IMR-90 (cell line): ENCODE data around the gene CDC6. TPM values are rescaled to one million over a fixed set of nuclear protein-coding genes. Genes with fewer than 3 reads are reported as not detected.
A peak's percentile ranks its signal among the peaks of the same experiment; 100 is the strongest.

Source experiments
- ATAC-seq: fragments of 200-7000 bp; cut with Tn5 transposase; 2 replicates; pipeline ENCODE4 v1.9.1; 2020; ENCODE audit warnings: low read depth, mild to moderate bottlenecking, moderate library complexity
- BruUV-seq: library from RNA; stranded (reverse); fragments of 400-500 nt; replicated peaks from 2 replicates; lab custom pipeline; 2021; lab: Mats Ljungman, UMichigan
- CTCF ChIA-PET: fragments of 300-600 bp; formaldehyde crosslinking; extraction: SDS; loops from one replicate; lab custom pipeline; 2021; ENCODE audit warnings: antibody characterized with exemption; lab: Yijun Ruan, JAX
- POLR2A ChIA-PET: fragments of 300-600 bp; sonication (Branson Sonifier 250); formaldehyde crosslinking; loops from one replicate; lab custom pipeline; 2022; ENCODE audit warnings: antibody characterized with exemption; ENCODE audit not compliant: unreplicated experiment; lab: Charles Lee
- DNase-seq: peaks from one replicate; pipeline ENCODE4 v3.0.0; 2013
- H2AFZ ChIP-seq: replicated peaks from 2 replicates; pipeline ENCODE3; 2013; ENCODE audit warnings: low read length, mild to moderate bottlenecking; ENCODE audit not compliant: poor library complexity
- H2AK5ac ChIP-seq: 2 replicates; pipeline ENCODE4 v1.6.1; 2013; ENCODE audit warnings: low read depth, low read length, inconsistent platforms
- H2AK9ac ChIP-seq: replicated peaks from 2 replicates; pipeline ENCODE3; 2013; ENCODE audit warnings: mild to moderate bottlenecking, low read depth, low read length, moderate library complexity; ENCODE audit not compliant: poor library complexity
- H2BK120ac ChIP-seq: 2 replicates; pipeline ENCODE4 v1.6.1; 2013; ENCODE audit warnings: low read depth, low read length, inconsistent platforms
- H2BK15ac ChIP-seq: 3 replicates; pipeline ENCODE4 v1.6.1; 2013; ENCODE audit warnings: low read depth, low read length, inconsistent platforms
- H2BK20ac ChIP-seq: 2 replicates; pipeline ENCODE4 v1.6.1; 2013; ENCODE audit warnings: low read depth, mild to moderate bottlenecking, inconsistent platforms, low read length, moderate library complexity
- H2BK5ac ChIP-seq: 2 replicates; pipeline ENCODE4 v1.6.1; 2013; ENCODE audit warnings: mild to moderate bottlenecking, low read depth, low read length, inconsistent platforms; ENCODE audit not compliant: poor library complexity, severe bottlenecking
- H3K14ac ChIP-seq: replicated peaks from 2 replicates; pipeline ENCODE4 v1.6.1; 2013; ENCODE audit warnings: low read depth, low read length, inconsistent platforms
- H3K18ac ChIP-seq: 2 replicates; pipeline ENCODE4 v1.6.1; 2013; ENCODE audit warnings: low read depth, low read length, control low read depth
- H3K23ac ChIP-seq: 2 replicates; pipeline ENCODE4 v1.6.1; 2013; ENCODE audit warnings: low read depth, low read length, inconsistent platforms
- H3K27ac ChIP-seq: 2 replicates; pipeline ENCODE4 v1.5.1; 2013; ENCODE audit warnings: mild to moderate bottlenecking, control low read depth, low read length; ENCODE audit not compliant: insufficient read depth
- H3K27me3 ChIP-seq: 2 replicates; pipeline ENCODE4 v1.6.1; 2013; ENCODE audit warnings: low read length; ENCODE audit not compliant: control insufficient read depth, insufficient read depth
- H3K36me3 ChIP-seq: 2 replicates; pipeline ENCODE4 v1.6.1; 2013; ENCODE audit warnings: low read length, mixed read lengths; ENCODE audit not compliant: control insufficient read depth, insufficient read depth
- H3K4ac ChIP-seq: 2 replicates; pipeline ENCODE4 v1.6.1; 2013; ENCODE audit warnings: low read depth, low read length, inconsistent platforms
- H3K4me1 ChIP-seq: 2 replicates; pipeline ENCODE4 v1.6.1; 2013; ENCODE audit warnings: low read length, mixed read lengths; ENCODE audit not compliant: control insufficient read depth, insufficient read depth
- H3K4me2 ChIP-seq: 2 replicates; pipeline ENCODE4 v1.6.1; 2013; ENCODE audit warnings: low read depth, mild to moderate bottlenecking, control low read depth, low read length, moderate library complexity
- H3K4me3 ChIP-seq: 2 replicates; pipeline ENCODE4 v1.5.1; 2013; ENCODE audit warnings: low read depth, mild to moderate bottlenecking, control low read depth, low read length, moderate library complexity; ENCODE audit not compliant: insufficient read depth
- H3K56ac ChIP-seq: 2 replicates; pipeline ENCODE4 v1.6.1; 2013; ENCODE audit warnings: low read length, inconsistent platforms; ENCODE audit not compliant: insufficient read depth; ENCODE audit errors: extremely low read depth
- H3K79me1 ChIP-seq, 2 experiments: 2 replicates each; pipeline ENCODE4 v1.6.1; 2013; ENCODE audit warnings: low read length in 2 of 2, inconsistent platforms in 1 of 2, low read depth in 1 of 2
- H3K9ac ChIP-seq: 2 replicates; pipeline ENCODE4 v1.6.1; 2013; ENCODE audit warnings: low read depth, low read length, control low read depth
- H3K9me1 ChIP-seq: 2 replicates; pipeline ENCODE4 v1.6.1; 2013; ENCODE audit warnings: low read length, inconsistent platforms; ENCODE audit not compliant: insufficient read depth
- H3K9me3 ChIP-seq: 2 replicates; pipeline ENCODE4 v1.6.1; 2013; ENCODE audit warnings: low read length; ENCODE audit not compliant: control insufficient read depth, insufficient read depth
- H4K20me1 ChIP-seq: 2 replicates; pipeline ENCODE4 v1.6.1; 2013; ENCODE audit warnings: low read length, inconsistent platforms; ENCODE audit not compliant: insufficient read depth
- H4K5ac ChIP-seq: 2 replicates; pipeline ENCODE4 v1.6.1; 2013; ENCODE audit warnings: mild to moderate bottlenecking, low read depth, low read length, control low read depth
- H4K8ac ChIP-seq, 2 experiments: 2 replicates each; pipeline ENCODE4 v1.6.1; 2013; ENCODE audit warnings: low read depth in 2 of 2, low read length in 2 of 2, control low read depth in 1 of 2, inconsistent platforms in 1 of 2
- H4K91ac ChIP-seq: 2 replicates; pipeline ENCODE4 v1.6.1; 2013; ENCODE audit warnings: low read depth, low read length, inconsistent platforms; ENCODE audit not compliant: insufficient read depth
- MAZ ChIP-seq: IDR thresholded peaks from 2 replicates; pipeline ENCODE4 v1.6.1; 2012; ENCODE audit warnings: low read depth, mild to moderate bottlenecking, low read length, improper control_type of control experiment, moderate library complexity, borderline replicate concordance
- RFX5 ChIP-seq: IDR thresholded peaks from 2 replicates; pipeline ENCODE4 v1.8.0; 2012; ENCODE audit warnings: low read depth, mild to moderate bottlenecking, low read length, moderate library complexity
- WGBS, 2 experiments: methylation state at CpG; one replicate each; pipeline versions ENCODE4 v1.1.5 to v1.1.7; 2013; ENCODE audit warnings: missing lambda C conversion rate in 2 of 2; ENCODE audit not compliant: insufficient read length in 1 of 2; ENCODE audit errors: extremely low coverage in 2 of 2; 5-methylcytosine and 5-hydroxymethylcytosine counted together
- dilution Hi-C: fragments of 300-500 bp; cut with HindIII; formaldehyde crosslinking; loops from one replicate; pipeline ENCODE4 v1.14.3; 2018; ENCODE audit warnings: low sequenced_read_pairs; ENCODE audit not compliant: unreplicated experiment
- in situ Hi-C: fragments of 300-500 bp; cut with MboI; formaldehyde crosslinking; loops from 3 replicates; pipeline ENCODE4 v1.14.3; 2019; ENCODE audit warnings: low sequenced_read_pairs, inconsistent platforms, mixed read lengths
- intact Hi-C: fragments of 100-400 bp; cut with micrococcal nuclease; formaldehyde crosslinking; loops from 2 replicates; pipeline ENCODE4 v1.10.0; 2022
- polyA plus RNA-seq, 3 experiments: library from polyadenylated mRNA; depleted of rRNA; stranded (reverse); fragments of >200 nt; gene quantifications; 2 replicates each; pipeline ENCODE4 v1.2.3, GENCODE V29; 2012; ENCODE audit warnings: low replicate concordance in 1 of 3
- total RNA-seq: library from RNA; depleted of rRNA; stranded (reverse); fragments of >200 nt; gene quantifications from 2 replicates; pipeline ENCODE4 v1.2.3, GENCODE V29; 2012

CDC6 gene
- total and polyA plus RNA-seq, 2 of the 4 experiments (the other 2 are of a cell fraction): 15.3 to 25.6 TPM

- H4K8ac ChIP-seq: peak overlapping the region; percentile 70; a peak in 2 of 4 replicates
- H3K9me3 ChIP-seq: no peaks in the 10 kb centered on the region
- peak overlapping the region; percentile 86 for H3K14ac ChIP-seq
- H3K27me3 ChIP-seq: no peaks in the 10 kb centered on the region
- peaks cover 40% of the 10 kb centered on the region for H3K9me1 ChIP-seq
- 0% methylated on average over 1 of the region's 7 CpGs; no CpG with 5 or more reads in 1 of the 2 experiments for WGBS, 2 experiments
- H2AK9ac ChIP-seq: peak overlapping the region; percentile 94
- H3K18ac ChIP-seq: peak overlapping the region; percentile 68; the same call in 1 of the 2 replicates
- no TSS peak for BruUV-seq
- peak overlapping the region; percentile 76 for H2AFZ ChIP-seq
- H3K4me1 ChIP-seq: peaks cover 71% of the 10 kb centered on the region
- H2BK5ac ChIP-seq: peak overlapping the region; percentile 68
- no peaks in the 10 kb centered on the region for H3K36me3 ChIP-seq
- ATAC-seq: no peak
- no peak overlapping the region for H3K4me2 ChIP-seq
- POLR2A ChIA-PET: no interaction called here
- intact Hi-C loops: no loop called here
- H2BK15ac ChIP-seq: peak overlapping the region; percentile 63; the same call in 2 of the 3 replicates
- H2BK120ac ChIP-seq: peak overlapping the region; percentile 69
- peak overlapping the region; percentile 89 for H3K4ac ChIP-seq
- no peak overlapping the region for H3K56ac ChIP-seq
- H3K79me1 ChIP-seq: peaks cover 0 to 32% of the 10 kb centered on the region in 2 experiments; a peak in 2 of 4 replicates
- peak overlapping the region; percentile 91 for H2AK5ac ChIP-seq
- H4K20me1 ChIP-seq: no peaks in the 10 kb centered on the region; the same call in 1 of the 2 replicates
- dilution Hi-C loops: no loop called here
- H3K9ac ChIP-seq: no peak overlapping the region
- H4K91ac ChIP-seq: peak overlapping the region; percentile 61; the same call in 1 of the 2 replicates
- CTCF ChIA-PET: no interaction called here
- in situ Hi-C loops: no loop called here
- H3K4me3 ChIP-seq: no peak overlapping the region
- H3K27ac ChIP-seq: no peak overlapping the region; the same call in 1 of the 2 replicates
- H3K23ac ChIP-seq: peak overlapping the region; percentile 53; the same call in 1 of the 2 replicates
- peak overlapping the region; percentile 42; the same call in 1 of the 2 replicates for H4K5ac ChIP-seq
- peak overlapping the region; percentile 80; the same call in 1 of the 2 replicates for H2BK20ac ChIP-seq
- peak; percentile 29; the same call in 1 of the 2 replicates for TF ChIP-seq MAZ
- no peak for TF ChIP-seq RFX5
- no peak for DNase-seq
Observed at GRCh38 chr17:40312131-40312731, 24.6 kb downstream of the CDC6 start.
